HCT116 (cell line): Measurements from ENCODE around the gene CISH.

Source experiments
- EZH2 ChIP-seq: fragments of 200-600 bp; sonication (generic); IDR thresholded peaks from 2 replicates; pipeline ENCODE4 v1.6.1; 2017; ENCODE audit warnings: antibody characterized with exemption, mixed run types
- POLR2AphosphoS5 ChIP-seq: IDR thresholded peaks from 2 replicates; pipeline ENCODE4 v1.6.1; 2011; ENCODE audit warnings: mild to moderate bottlenecking, low read depth, low read length, moderate library complexity
- RAD21 ChIP-seq: IDR thresholded peaks from 2 replicates; pipeline ENCODE4 v1.6.1; 2012; ENCODE audit warnings: low read depth, mild to moderate bottlenecking
- TCF7L2 ChIP-seq: IDR thresholded peaks from 2 replicates; pipeline ENCODE4 v1.7.0; 2011; ENCODE audit warnings: borderline replicate concordance, inconsistent platforms; ENCODE audit not compliant: insufficient read depth, insufficient read length; ENCODE audit errors: extremely low read depth
- TF ChIP-seq, protein P1 (sequence below), 3 experiments: fragments of 200-600 bp in 1 of 3; sonication (generic) in 1 of 3; IDR thresholded peaks in 2 of 3; conservative IDR thresholded peaks in 1 of 3; 2 replicates each; pipeline ENCODE4 v1.5.1; 2012 to 2017; ENCODE audit warnings: low read depth in 2 of 3, low read length in 2 of 3, antibody characterized with exemption in 1 of 3, borderline replicate concordance in 1 of 3, control low read depth in 1 of 3, mild to moderate bottlenecking in 1 of 3, mixed read lengths in 1 of 3, mixed run types in 1 of 3, moderate library complexity in 1 of 3; ENCODE audit not compliant: insufficient read depth in 1 of 3

DNA sequence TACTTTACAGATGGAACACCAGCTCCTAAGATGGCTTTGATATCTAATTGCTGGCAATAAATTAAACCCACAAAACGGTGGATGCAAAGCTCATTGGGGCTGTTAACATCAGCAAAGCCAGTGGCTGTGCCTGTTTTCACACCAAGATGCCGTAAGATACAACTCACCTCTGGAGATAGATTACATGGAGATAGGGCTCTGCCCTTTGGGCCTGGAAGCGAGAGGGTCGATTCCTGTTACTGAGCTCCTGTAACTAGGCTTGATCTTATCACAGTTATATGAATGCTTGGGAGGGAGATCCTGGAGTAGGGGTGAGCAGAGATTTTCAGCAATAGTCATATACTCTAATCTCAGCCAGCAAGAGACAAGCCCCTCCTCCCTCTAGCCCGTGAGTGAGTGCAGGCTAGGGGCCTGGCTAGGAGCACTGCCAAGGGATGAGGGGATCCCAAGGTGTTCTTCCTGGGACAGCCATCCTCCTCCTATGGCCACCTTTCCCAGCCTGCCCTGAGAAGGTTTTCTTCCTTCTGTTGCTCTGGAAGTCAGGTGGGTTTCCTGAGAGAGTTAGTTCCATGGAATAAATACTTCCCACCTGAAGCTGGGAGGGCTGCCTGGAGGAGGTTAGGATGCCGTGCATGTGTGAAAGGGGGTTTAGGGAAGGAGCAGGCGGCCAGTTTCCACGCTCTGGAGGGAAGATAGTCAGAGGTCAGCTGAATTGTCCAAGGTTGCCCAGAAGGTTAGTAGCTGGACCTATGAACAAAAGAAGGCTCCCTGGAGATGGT, 45.0 kb upstream of the CISH start:
- TF ChIP-seq, protein P1, sequence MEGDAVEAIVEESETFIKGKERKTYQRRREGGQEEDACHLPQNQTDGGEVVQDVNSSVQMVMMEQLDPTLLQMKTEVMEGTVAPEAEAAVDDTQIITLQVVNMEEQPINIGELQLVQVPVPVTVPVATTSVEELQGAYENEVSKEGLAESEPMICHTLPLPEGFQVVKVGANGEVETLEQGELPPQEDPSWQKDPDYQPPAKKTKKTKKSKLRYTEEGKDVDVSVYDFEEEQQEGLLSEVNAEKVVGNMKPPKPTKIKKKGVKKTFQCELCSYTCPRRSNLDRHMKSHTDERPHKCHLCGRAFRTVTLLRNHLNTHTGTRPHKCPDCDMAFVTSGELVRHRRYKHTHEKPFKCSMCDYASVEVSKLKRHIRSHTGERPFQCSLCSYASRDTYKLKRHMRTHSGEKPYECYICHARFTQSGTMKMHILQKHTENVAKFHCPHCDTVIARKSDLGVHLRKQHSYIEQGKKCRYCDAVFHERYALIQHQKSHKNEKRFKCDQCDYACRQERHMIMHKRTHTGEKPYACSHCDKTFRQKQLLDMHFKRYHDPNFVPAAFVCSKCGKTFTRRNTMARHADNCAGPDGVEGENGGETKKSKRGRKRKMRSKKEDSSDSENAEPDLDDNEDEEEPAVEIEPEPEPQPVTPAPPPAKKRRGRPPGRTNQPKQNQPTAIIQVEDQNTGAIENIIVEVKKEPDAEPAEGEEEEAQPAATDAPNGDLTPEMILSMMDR (IDR thresholded peaks at IDR 0.05 in 2 of 3, conservative IDR thresholded peaks at IDR 0.05 in 1 of 3; ENCODE audit: borderline replicate concordance in 1 of 3, insufficient read depth in 1 of 3, low read depth in 2 of 3, low read length in 2 of 3), result no peak
- TF ChIP-seq RAD21 (no peak), TCF7L2 (no peak), EZH2 (no peak), POLR2AphosphoS5 (no peak)
